ENCODE data around the gene PCDH1. TPM values are rescaled to one million over a fixed set of nuclear protein-coding genes. Genes with fewer than 3 reads are reported as not detected.

PCDH1 gene
- total RNA-seq, 1 experiment from 2014 or later: 127 TPM

GRCh38 chr5:141809380-141810096 is 68.7 kb downstream of the PCDH1 start:
- DNase-seq: no peak
- no peaks in the 10 kb centered on the region for H3K27me3 ChIP-seq (ENCODE audit: insufficient read depth, low read length)
- no peak overlapping the region for H2BK12ac ChIP-seq (ENCODE audit: insufficient read length, low read depth, low read length)
- no peak overlapping the region for H3K4ac ChIP-seq (ENCODE audit: low read depth, low read length)
- no peak overlapping the region for H2BK120ac ChIP-seq (ENCODE audit: low read depth, low read length, poor library complexity, severe bottlenecking)
- H3T11ph ChIP-seq (ENCODE audit: low read length): no peak overlapping the region
- H3K79me1 ChIP-seq (ENCODE audit: insufficient read depth, low read depth, low read length, poor library complexity, severe bottlenecking): no peaks in the 10 kb centered on the region
- no peaks in the 10 kb centered on the region for H4K20me1 ChIP-seq (ENCODE audit: control insufficient read depth, insufficient read depth, insufficient read length)
- no peak overlapping the region for H2BK15ac ChIP-seq (ENCODE audit: low read depth, low read length)
- H3K4me1 ChIP-seq (ENCODE audit: insufficient read depth, low read length): peaks cover 6% of the 10 kb centered on the region; the same call in 1 of the 2 replicates
- H4K8ac ChIP-seq (replicated peaks; ENCODE audit: insufficient read length, low read depth, low read length): no peak overlapping the region
- H3K27ac ChIP-seq (ENCODE audit: insufficient read length, low read depth, low read length): no peak overlapping the region
- TF ChIP-seq, protein P1, sequence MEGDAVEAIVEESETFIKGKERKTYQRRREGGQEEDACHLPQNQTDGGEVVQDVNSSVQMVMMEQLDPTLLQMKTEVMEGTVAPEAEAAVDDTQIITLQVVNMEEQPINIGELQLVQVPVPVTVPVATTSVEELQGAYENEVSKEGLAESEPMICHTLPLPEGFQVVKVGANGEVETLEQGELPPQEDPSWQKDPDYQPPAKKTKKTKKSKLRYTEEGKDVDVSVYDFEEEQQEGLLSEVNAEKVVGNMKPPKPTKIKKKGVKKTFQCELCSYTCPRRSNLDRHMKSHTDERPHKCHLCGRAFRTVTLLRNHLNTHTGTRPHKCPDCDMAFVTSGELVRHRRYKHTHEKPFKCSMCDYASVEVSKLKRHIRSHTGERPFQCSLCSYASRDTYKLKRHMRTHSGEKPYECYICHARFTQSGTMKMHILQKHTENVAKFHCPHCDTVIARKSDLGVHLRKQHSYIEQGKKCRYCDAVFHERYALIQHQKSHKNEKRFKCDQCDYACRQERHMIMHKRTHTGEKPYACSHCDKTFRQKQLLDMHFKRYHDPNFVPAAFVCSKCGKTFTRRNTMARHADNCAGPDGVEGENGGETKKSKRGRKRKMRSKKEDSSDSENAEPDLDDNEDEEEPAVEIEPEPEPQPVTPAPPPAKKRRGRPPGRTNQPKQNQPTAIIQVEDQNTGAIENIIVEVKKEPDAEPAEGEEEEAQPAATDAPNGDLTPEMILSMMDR (conservative IDR thresholded peaks at IDR 0.05): no peak
- Mint-ChIP-seq H3K27ac (no peak overlapping the region), H3K27me3 (ENCODE audit: low read depth) (peaks cover 36% of the 10 kb centered on the region), H3K4me3 (no peak overlapping the region), H3K36me3 (ENCODE audit: insufficient read depth in 1 of 3, low read depth in 3 of 3) (no peaks in the 10 kb centered on the region; a peak in 2 of 7 replicates), H3K4me1 (peaks cover 61 to 73% of the 10 kb centered on the region in 2 experiments), H3K9me3 (no peaks in the 10 kb centered on the region; a peak in 1 of 5 replicates)
- no peak overlapping the region for H2AK5ac ChIP-seq (ENCODE audit: insufficient read length, low read length)
- H3K79me2 ChIP-seq (ENCODE audit: insufficient read depth, low read length): no peaks in the 10 kb centered on the region
- no peak overlapping the region for H2BK5ac ChIP-seq (ENCODE audit: insufficient read length, low read length)
- no peak overlapping the region for H3K56ac ChIP-seq (ENCODE audit: insufficient read length, low read depth, low read length)
- H3K23me2 ChIP-seq (ENCODE audit: insufficient read length, low read depth, low read length, poor library complexity, severe bottlenecking): no peaks in the 10 kb centered on the region
- H3K9me3 ChIP-seq (ENCODE audit: control insufficient read depth, low read depth, low read length): no peaks in the 10 kb centered on the region
- H3K18ac ChIP-seq (ENCODE audit: insufficient read length, low read depth, low read length): no peak overlapping the region
- H3K9ac ChIP-seq (ENCODE audit: extremely low read depth, insufficient read length, low read length): no peak overlapping the region
- H4K5ac ChIP-seq (ENCODE audit: insufficient read length, low read depth, low read length): no peak overlapping the region
- H3K14ac ChIP-seq (ENCODE audit: insufficient read depth, low read length): no peak overlapping the region
- no CpG with 5 or more reads among the region's 15 CpGs for WGBS (ENCODE audit: extremely low coverage, insufficient read length, low lambda C conversion rate)
- H3K23ac ChIP-seq (ENCODE audit: insufficient read length, low read depth, low read length): no peak overlapping the region
- no peak overlapping the region for H4K91ac ChIP-seq (ENCODE audit: insufficient read length, low read depth, low read length)
- H3K4me2 ChIP-seq (ENCODE audit: insufficient read depth, insufficient read length, low read length): no peak overlapping the region
- H2AFZ ChIP-seq (ENCODE audit: low read length): no peak overlapping the region
- H2BK20ac ChIP-seq (ENCODE audit: low read depth, low read length, poor library complexity, severe bottlenecking): no peak overlapping the region

All from H9 (cell line).